HT1080 (cell line): ENCODE measurements around the gene SORCS3. TPM values are rescaled to one million over a fixed set of nuclear protein-coding genes. Genes with fewer than 3 reads are reported as not detected.
A peak's percentile ranks its signal among the peaks of the same experiment; 100 is the strongest.

Experiments
- DNase-seq: peaks from one replicate; pipeline ENCODE4 v3.0.0-alpha.2; 2015; ENCODE audit warnings: low read depth
- total RNA-seq: library from RNA; depleted of rRNA; stranded (reverse); fragments of >200 nt; shearing (Covaris generic); gene quantifications from 2 replicates; pipeline ENCODE4 v1.2.3, GENCODE V29; 2014

Gene SORCS3
- total RNA-seq, 1 experiment from 2014 or later, result 0.05 TPM

DNA sequence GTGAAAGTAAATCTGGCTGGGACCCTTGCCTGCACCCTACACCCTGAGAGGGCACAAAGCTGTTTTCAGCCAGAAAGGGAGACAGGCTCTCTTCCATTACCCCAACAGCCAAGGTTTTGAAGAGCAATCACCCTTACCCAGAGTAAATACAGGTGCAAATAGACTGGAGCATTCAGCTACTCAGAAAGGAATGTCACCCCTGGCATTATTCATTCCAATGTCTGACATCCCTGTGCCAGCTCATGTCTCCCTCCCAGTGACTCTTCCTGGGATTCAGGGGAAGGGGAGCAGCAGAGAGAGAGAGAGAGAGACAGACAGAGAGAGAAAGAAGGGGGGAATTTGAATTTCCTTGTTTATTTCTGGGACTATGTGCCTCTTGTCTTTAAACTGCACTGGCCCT is 611.8 kb downstream of the SORCS3 start:
- DNase-seq, result peak; percentile 15

DNA sequence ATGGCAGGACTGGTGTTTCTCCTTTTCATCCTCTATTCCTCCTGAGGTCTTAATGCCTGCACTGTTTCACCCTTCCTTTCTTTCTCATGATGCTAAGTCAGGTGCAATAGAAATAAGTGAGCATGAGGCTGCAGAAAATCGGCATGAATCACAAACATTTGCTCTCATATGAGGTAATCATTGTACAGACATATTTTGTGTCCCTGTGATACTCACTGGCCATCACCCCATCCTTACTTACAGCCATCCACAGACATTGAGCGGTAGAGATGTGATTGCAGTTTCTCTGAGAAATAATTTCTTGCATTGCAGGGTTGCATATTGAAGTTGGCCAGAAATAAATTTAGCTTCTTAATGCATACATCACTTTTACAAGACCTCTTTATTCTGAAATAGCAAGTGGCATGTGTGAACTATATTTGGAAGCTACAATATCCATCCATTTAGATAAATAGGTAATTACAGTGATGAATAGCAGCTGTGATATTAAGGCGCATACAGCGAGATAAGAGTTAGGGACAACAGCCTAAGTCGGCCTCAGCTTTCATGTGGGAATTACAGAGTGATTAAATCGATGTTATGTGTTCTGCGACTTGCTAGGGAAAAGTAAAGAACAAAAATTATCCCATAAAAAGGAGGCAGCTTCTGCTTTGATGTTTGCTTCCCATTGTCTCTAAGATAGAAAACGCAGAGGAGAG is 612.6 kb downstream of the SORCS3 start:
- no peak for DNase-seq

DNA sequence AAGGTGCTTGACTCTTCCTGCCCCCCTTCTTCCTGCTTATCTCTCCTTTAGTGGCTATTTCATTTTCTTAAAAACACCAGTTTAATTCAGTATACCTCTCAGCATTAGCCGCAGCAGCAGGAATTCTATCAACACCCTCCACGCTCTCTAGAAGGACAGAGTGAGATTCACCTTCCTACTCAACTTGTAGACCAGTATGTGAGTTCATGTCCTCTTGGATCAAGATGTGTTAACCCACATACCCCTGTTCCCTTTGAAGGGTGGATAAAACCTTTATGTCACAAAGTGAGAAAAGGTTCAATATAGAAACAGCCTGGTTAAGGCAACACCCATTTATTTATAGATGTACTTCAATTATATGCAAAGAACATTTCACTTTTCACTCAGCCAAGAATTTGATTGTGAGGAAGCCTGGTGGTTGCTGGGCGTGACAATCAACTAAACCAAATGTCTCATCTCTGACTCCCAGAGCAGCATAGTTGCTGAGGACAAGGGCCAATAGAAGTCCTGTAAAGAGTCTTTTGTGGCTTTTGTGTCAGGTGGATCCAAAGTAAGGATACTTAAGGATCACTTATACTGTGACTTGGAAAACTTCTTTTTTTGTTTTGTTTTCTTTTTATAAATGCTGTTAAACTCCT is 617.1 kb downstream of the SORCS3 start:
- no peak for DNase-seq

DNA sequence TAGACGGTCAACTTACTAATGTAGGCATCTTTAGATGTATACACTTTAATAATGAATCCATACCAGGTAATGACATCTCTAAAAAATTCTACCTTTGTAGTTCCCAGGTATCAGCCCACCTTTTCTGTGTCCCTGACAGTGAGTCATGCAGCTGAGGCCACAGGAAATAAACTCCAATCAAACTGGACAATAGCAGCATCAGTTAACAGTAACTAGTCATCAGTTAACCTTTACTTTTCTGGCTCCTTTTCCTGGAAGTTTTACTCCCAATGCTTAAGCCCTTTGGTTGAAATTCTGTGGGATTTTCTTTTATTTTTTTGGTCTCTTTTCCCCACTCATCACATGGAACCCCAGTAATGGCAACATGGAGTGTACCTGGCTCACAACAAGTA is 617.6 kb downstream of the SORCS3 start:
- DNase-seq, result no peak

DNA sequence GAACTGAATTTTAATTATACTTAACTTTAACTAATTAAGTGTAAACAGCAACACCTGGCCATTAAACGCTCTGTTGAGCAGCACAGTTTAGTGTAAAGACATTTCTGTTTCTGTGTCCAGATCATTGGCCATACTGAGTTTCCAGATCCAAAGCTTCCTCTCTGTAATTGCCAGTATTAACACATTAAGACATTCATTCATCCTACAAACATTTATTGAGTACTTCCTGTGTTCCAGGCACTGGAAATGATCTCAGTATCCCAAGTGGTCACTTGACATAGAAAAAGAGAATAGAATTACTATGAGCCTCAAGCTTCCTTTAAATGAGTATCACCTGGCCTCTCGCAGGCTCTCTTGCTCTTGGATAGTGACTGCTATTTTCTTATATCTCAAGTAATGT is 618.1 kb downstream of the SORCS3 start:
- DNase-seq, result no peak

DNA sequence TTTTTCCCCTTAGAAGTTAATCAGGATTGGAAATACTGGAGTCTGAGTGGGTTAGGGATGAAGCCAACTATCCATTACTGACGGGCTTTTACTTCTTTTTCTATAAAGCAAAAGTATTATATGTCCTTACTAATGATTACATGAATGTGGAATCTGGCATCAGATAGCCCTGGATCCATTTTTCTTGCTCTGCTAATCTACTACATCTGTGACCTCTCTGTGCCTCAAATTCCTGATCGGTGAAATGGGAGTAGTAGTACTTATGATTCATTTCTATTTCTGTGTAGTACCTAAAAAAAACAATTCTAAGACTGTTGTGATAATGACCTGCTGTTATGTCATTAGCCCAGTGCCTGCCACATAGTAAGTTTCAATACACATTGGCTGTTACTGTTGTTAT is 621.6 kb downstream of the SORCS3 start:
- DNase-seq, result no peak

DNA sequence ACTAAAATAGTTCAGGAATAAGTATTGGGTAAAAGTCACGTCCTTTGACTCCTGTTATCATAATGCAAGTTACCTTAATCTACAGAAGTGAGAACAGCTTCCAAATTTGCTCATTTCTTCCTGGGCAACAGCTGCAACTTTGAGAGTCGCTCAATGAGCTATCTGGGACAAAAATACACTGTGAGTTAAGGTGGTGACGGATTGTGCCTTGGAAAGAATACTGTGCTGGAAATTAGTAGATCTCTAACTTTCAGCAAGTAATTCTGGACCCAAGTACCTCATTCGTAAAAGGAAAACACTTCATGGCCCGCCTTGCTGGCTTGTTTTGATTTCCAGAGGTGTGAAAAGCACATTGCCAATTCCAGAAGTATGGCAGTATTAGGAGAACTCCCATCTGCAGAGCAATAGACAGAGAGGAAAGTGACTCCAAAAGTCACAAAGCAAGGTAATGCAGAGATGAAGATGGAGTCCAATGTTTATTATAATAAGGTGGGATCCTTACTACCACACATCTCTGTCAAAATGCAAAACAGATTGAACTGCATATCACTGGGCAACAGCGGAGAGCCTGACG is 626.0 kb downstream of the SORCS3 start:
- no peak for DNase-seq

DNA sequence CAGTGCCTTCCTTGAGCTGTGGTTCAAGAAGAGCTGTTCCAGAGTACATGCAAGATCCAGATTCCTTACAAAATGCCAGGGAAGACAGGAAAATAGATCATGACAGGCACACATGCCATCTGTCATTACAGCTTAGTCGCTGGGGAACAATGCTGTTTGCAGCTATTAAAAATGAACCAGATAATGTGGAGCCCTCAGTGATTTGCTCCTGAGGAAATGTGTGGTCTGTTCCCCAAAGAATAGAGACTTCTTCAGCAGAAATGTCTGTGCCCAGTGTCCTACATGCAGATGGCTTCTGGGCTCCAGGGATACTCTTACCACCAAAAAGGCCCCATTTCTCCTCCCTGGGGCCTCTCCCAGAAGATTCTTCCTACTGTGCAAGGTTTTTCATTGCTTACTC is 627.9 kb downstream of the SORCS3 start:
- DNase-seq, result no peak

DNA sequence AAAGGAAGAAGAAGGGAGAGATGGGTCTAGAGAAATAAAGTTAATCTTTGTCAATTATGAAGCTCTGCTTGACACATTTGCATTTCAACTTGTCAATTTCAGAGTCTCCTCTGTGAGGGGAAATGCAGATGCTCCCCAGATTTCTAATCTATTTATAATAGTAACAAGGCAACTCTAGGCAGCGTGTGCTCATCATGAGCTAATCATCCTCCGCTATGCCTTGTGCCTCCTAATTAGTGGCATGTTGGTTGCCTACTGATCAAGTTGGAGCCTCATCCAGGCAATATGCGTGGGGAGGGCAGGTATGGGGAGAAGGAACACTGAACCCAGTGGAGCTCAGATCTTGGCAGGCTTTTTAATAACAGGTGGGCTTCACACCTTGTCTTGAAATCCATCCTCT is 628.6 kb downstream of the SORCS3 start:
- no peak for DNase-seq

DNA sequence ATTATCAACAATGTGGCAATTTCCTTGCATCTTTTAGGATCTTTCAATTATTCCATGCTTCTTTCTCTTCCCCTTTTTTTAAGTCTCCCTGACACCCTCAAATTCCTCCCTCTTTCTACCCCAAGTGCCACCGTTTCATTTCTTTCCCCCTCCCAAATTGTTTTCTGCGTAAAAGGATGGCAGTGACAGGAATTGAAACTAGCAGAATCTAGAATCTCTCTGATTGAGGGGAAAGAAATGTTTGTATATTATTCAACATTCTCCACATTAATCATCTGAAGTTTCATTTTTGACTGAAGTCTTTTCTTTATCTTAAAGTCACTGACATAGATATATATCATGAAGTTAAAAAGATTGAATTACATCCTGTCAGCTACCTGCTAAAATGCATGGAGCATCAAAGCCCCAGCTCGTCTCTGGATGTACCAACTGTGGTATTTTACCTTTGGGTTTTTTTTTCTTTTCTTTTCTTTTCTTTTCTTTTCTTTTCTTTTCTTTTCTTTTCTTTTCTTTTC is 633.5 kb downstream of the SORCS3 start:
- DNase-seq, result no peak

DNA sequence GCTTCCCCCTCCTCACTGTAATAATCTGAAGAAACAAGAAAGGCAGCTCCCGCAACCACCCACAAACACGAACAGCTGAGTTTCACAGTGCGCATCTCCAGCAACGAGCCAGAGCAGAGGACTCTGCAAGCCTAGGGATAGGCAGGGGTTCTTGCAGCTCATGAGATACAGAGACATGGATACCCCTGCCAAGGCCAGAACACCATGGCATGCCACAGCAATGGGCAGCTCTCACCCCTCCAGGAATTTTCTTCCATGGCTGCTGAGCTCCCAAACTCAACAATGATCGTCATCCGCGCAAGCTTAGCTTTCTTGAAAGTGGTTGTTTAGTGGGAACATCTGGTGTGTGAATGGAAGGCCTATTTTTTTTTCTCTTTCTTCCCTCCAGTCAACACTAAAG is 637.3 kb downstream of the SORCS3 start:
- DNase-seq, result no peak

DNA sequence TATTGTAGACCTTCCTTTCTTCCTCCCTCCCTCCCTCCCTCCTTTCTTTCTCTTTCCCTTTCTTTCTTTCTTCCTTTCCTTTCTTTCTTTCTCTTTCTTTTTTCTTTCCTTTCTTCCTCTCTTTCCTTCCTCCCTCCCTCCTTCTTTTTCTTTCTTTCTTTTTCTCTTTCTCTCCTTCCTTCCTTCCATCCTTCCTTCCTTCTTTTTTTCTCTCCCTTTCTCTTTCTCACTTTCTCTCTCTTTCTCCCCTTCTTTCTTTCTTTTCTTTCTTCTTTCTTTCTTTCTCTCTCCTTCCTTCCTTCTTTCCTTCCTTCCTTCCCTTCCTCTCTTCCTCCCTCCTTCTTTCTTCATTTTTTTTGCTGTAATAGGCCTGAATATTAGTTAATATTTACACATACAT is 638.0 kb downstream of the SORCS3 start:
- DNase-seq, result no peak

DNA sequence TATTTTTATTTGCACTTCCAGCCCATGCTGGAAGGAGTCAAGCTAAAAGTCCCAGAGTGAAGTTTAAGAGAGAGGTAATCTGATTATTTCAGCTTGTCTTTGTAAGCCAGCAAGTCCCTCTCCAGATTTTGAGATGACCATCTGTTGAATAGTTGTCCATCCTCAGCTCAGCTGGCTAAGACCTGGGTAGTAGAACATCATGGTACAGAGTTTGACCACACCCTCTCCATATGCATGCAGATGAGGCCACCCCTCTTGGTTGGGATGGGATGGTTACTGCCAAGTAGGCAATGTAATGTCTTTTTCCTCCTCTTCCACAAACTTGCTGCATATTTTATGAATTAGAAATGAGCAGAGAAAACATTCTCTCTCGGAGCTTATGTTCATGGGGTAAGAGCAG is 639.8 kb downstream of the SORCS3 start:
- no peak for DNase-seq

DNA sequence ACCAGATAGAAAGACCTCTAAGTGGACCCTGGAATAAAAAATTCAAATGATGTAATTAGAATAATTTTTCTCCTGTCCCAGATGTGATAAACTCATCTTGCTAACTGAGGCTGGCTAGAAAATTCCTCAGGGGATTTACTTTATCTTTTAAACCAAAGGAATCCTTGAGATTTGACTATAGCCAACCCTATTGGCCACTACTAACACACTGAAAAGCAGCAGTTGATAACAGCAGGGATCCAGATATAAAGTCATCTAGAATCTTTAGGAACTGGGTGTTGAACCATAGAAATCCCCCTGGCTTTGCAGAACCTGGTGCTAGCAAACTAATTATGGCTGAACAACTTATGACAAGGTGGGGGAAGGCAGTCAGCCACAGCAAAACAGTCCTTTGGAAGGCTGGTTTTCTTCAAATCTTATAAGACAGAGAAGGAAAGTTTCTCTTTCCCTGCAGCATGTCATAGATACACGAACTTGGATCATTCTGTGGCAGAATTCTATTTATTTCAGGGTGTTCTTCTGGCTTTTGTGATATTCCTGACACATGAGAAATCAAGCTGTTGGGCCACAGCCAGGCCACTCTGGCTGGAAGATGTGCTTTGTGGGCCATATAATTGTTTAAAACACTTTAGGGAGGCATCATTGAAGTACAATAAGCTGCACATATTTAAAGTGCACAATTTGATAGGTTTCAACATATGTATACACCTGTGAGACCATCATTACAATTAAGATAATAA is 643.6 kb downstream of the SORCS3 start:
- DNase-seq, result no peak

DNA sequence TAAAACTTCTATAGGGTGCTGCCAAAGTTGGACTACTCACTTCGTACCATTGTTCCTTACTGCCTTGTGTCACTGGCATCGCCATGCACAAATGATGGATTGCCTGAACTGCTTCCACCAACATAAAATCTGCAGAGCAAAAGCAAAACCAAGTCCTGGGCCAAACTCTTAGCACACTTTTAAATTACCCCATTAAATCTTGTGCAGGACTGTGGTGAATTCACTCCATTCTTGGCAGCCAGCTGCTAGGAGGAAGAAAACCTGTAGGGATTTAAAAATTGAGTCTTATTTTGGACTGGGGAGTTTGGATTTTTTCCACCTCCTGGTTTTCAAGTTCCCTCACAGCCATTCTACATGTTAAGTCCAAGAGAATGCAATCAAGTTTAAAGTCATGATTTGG is 646.9 kb downstream of the SORCS3 start:
- no peak for DNase-seq

DNA sequence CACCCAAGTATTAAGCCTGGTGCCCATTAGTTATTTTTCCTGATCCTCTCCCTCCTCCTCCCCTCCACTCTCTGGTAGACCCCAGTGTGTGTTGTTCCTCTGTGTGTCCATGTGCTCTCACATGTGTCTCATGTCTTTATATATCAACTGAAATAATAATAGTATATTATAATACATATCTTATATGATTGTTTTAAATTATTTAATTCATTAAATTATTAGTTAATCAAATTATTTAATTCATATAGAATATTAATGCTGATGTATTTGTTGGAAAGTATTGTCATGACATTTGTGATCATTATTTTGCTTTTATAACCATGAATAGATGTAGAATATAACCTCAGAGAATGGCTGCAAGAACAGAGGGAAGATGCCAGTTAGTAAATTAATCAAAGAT is 647.5 kb downstream of the SORCS3 start:
- DNase-seq, result no peak

DNA sequence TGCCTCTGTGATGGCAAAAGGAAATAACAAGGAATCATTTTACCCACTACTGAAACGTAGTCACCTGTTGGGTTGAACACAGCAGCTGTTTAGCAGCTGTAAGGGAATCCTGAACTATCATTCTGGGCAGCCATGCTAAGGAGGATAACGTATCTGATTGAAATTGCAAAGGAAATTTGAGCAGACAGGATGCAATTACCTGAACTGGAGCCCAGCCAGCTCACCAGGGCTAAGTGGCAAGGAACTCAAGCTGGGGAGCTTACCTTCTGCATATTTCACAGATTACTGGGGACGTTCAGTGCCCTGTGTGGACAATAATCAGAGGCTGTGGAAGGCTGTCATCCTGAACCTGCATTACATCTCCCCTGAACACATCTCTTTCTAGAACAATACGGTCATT is 650.5 kb downstream of the SORCS3 start:
- no peak for DNase-seq

DNA sequence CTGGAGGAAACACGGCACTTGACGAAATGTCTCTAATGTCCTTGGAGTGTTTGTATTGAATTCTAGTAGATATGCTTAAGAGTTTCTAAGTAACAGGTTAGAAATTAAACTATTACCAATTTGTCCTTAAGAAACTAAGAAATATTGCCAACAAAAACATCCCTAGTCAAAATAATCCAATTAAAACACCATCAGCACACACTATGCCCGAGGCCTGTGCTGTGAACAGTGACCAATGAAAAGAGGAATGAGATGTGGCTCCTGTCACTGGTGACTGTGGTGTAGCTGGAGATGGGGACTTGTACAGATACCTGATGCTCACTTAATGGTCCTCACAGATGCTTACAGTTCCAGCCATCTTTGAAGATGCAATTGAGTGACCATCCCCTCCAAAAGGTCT is 651.1 kb downstream of the SORCS3 start:
- no peak for DNase-seq
